Esophagus squamous epithelium (tissue), 5 donors: ENCODE results near the gene DACT2. TPM values are rescaled to one million over a fixed set of nuclear protein-coding genes. Genes with fewer than 3 reads are reported as not detected.

ENCODE experiments used
- DNase-seq: peaks from one replicate; lab custom pipeline; 2025; lab: John Stamatoyannopoulos, UW
- H3K27ac ChIP-seq, 4 donors: fragments of 200-600 bp; sonication (generic); one replicate each; pipeline ENCODE4 v1.5.1; 2016 to 2019; ENCODE audit warnings: mild to moderate bottlenecking in 1 of 4
- H3K27me3 ChIP-seq, 4 donors: fragments of 200-600 bp; sonication (generic); 1 replicate in 3 of 4; 2 replicates in 1 of 4; pipeline versions ENCODE4 v1.5.1 to v1.6.0; 2017 to 2021; ENCODE audit warnings: antibody characterized with exemption in 1 of 4
- H3K36me3 ChIP-seq, 3 donors: fragments of 200-600 bp; sonication (generic); one replicate each; pipeline ENCODE4 v1.5.1; 2016 to 2019
- H3K4me1 ChIP-seq, 3 donors: fragments of 200-600 bp; sonication (generic); one replicate each; pipeline ENCODE4 v1.5.1; 2017 to 2019
- H3K4me3 ChIP-seq, 4 donors: fragments of 200-600 bp; sonication (generic); 1 replicate in 3 of 4; 2 replicates in 1 of 4; pipeline ENCODE4 v1.5.1; 2016 to 2019; ENCODE audit warnings: mild to moderate bottlenecking in 2 of 4, moderate library complexity in 1 of 4
- H3K9me3 ChIP-seq, 3 donors: fragments of 200-600 bp; sonication (generic); one replicate each; pipeline ENCODE4 v1.5.1; 2016 to 2019
- POLR2A ChIP-seq, 4 donors: fragments of 450-650 bp; IDR thresholded peaks; one replicate each; pipeline ENCODE4 v1.6.1; 2017; ENCODE audit warnings: antibody characterized with exemption in 4 of 4, mild to moderate bottlenecking in 4 of 4, moderate library complexity in 3 of 4
- WGBS, 2 donors: methylation state at CpG; one replicate each; pipeline ENCODE4 v1.1.5; 2018; 5-methylcytosine and 5-hydroxymethylcytosine counted together
- intact Hi-C: fragments of 100-400 bp; cut with DNase I; formaldehyde crosslinking; loops from one replicate; pipeline ENCODE4 v1.15.0; 2022
- total RNA-seq, 4 donors: library from RNA; depleted of rRNA; stranded (reverse); fragments of >200 nt; gene quantifications; one replicate each; pipeline ENCODE4 v1.1.0, GENCODE V29; 2016
- TF ChIP-seq, protein P1 (sequence below), 6 experiments: fragments of 450-650 bp in 4 of 6; fragments of 200-600 bp in 2 of 6; sonication (generic) in 2 of 6; IDR thresholded peaks; one replicate each; pipeline ENCODE4 v1.5.1; 2016 to 2019; ENCODE audit warnings: antibody characterized with exemption in 6 of 6, mild to moderate bottlenecking in 4 of 6, moderate library complexity in 4 of 6
- donor health status: DM: yes; HTN: yes; CAD: no.

The DACT2 gene
- total RNA-seq, 4 donors from 2014 or later: 0.57 to 2.8 (median 1.9) TPM

DNA sequence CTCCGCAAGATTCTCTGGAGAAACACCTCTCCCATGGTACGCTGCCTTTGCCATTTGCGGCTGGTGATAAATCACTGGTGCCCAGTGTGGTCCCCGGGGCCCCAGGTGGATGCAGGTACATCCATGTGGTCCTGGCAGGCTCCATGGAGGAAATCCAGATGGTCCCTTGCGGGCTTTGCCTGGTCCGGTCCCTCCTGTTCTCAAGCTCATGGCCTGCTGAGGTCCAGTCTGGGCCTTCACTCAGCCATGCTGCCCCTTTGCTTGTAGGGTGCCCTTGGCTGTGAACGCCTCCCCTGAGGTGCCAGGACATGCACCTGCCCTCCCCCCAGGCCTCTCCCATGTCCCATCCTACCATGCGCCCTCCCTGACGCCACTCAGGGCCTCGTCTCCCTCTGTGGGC lies 21.2 kb upstream of the DACT2 start:
- peaks cover 10 to 44% (median 12%) of the 10 kb centered on the region in 3 donors for H3K4me1 ChIP-seq
- TF ChIP-seq POLR2A (IDR thresholded peaks at IDR 0.05): no peak
- TF ChIP-seq, protein P1, sequence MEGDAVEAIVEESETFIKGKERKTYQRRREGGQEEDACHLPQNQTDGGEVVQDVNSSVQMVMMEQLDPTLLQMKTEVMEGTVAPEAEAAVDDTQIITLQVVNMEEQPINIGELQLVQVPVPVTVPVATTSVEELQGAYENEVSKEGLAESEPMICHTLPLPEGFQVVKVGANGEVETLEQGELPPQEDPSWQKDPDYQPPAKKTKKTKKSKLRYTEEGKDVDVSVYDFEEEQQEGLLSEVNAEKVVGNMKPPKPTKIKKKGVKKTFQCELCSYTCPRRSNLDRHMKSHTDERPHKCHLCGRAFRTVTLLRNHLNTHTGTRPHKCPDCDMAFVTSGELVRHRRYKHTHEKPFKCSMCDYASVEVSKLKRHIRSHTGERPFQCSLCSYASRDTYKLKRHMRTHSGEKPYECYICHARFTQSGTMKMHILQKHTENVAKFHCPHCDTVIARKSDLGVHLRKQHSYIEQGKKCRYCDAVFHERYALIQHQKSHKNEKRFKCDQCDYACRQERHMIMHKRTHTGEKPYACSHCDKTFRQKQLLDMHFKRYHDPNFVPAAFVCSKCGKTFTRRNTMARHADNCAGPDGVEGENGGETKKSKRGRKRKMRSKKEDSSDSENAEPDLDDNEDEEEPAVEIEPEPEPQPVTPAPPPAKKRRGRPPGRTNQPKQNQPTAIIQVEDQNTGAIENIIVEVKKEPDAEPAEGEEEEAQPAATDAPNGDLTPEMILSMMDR (IDR thresholded peaks at IDR 0.05): no peak
- no peak overlapping the region for H3K27ac ChIP-seq
- no peak for DNase-seq
- H3K9me3 ChIP-seq: no peaks in the 10 kb centered on the region
- no peaks in the 10 kb centered on the region for H3K36me3 ChIP-seq
- intact Hi-C loops: no loop called here
- 85 to 100% methylated on average over 1 to 8 of the region's 10 CpGs for WGBS, 2 donors
- peaks cover 0 to 9% (median 0%) of the 10 kb centered on the region in 4 donors for H3K27me3 ChIP-seq
- H3K4me3 ChIP-seq: no peak overlapping the region

DNA sequence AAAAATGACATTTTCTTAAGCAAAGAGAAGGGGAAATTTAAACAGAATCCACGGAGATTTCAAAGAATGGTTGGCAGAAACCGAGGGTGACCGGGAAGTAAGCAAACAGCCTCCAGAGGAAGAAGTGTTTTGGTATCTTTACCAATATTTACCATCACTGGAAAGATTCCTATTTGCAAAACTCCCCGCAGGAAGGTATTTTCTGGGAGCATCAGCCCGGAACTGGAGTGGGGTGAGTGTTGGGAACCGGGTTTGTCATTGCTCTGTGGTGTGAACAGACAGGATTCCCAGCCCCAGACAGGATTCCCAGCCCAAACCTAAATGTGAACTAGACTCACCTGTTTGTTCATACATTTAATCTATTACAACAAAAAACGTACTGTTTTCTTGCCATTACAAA lies 19.2 kb upstream of the DACT2 start:
- intact Hi-C loops: no loop called here
- TF ChIP-seq POLR2A (IDR thresholded peaks at IDR 0.05): no peak
- TF ChIP-seq, protein P1 (IDR thresholded peaks at IDR 0.05): no peak
- no peak for DNase-seq
- WGBS, 2 donors: 56 to 79% methylated on average over 7 of the region's 7 CpGs
- no peaks in the 10 kb centered on the region for H3K36me3 ChIP-seq
- H3K4me3 ChIP-seq: no peak overlapping the region
- no peak overlapping the region for H3K27ac ChIP-seq
- H3K27me3 ChIP-seq: no peaks in the 10 kb centered on the region
- peaks cover 10 to 43% (median 18%) of the 10 kb centered on the region in 3 donors for H3K4me1 ChIP-seq
- H3K9me3 ChIP-seq: no peaks in the 10 kb centered on the region

DNA sequence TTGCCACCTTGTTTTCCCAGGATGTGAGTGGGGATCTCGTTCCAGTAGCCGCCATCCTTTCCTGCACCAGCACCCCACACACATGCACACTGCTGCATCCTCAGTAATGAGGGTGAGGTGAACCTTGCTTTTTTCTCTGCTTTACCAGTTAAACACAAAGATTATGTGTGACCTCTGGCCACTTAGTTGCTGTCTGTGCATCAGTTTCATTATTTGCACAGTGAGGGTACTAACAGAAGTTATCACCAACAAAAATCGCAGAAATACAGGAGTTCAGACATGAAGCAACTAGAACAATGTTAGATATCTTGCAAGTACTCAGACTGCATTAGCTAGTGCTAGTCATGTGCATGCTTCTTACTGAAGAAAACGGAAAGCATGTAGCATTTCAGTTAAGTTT lies 17.4 kb upstream of the DACT2 start:
- 38 to 60% methylated on average over 3 to 4 of the region's 4 CpGs for WGBS, 2 donors
- Histone ChIP-seq H3K27ac (no peak overlapping the region), H3K4me3 (no peak overlapping the region), H3K9me3 (no peaks in the 10 kb centered on the region), H3K27me3 (peaks cover 0 to under 1% (median 0%) of the 10 kb centered on the region in 4 donors), H3K36me3 (no peaks in the 10 kb centered on the region), H3K4me1 (peaks cover 0 to 30% (median 6%) of the 10 kb centered on the region in 3 donors)
- intact Hi-C loops: no loop called here
- TF ChIP-seq, protein P1 (IDR thresholded peaks at IDR 0.05): no peak
- TF ChIP-seq POLR2A (IDR thresholded peaks at IDR 0.05): no peak
- no peak for DNase-seq

DNA sequence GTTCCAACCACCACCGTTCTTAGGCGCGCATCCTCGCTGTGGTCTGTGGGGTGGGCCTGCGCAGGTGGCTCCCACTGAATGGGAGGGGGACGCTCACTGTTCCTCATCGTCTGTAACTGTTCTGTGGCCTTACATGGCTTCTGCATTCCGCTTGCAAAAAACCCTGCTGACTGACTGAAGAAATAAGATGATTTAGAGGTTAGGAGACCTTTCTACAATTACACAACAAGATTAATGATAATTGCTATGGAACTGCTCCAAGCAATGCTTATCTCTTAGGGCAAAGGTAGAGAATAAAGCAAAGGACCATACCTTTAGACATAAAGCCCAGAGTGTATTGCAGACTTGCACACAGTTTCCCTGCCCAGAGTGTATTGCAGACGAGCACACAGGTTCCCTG lies 14.4 kb upstream of the DACT2 start:
- Histone ChIP-seq H3K9me3 (no peaks in the 10 kb centered on the region), H3K4me3 (no peak overlapping the region), H3K36me3 (no peaks in the 10 kb centered on the region), H3K27me3 (peaks cover 0 to 9% (median 0%) of the 10 kb centered on the region in 4 donors), H3K4me1 (peaks cover 0 to 20% (median 6%) of the 10 kb centered on the region in 3 donors), H3K27ac (no peak overlapping the region)
- TF ChIP-seq, protein P1 (IDR thresholded peaks at IDR 0.05): no peak
- no peak for TF ChIP-seq POLR2A (IDR thresholded peaks at IDR 0.05)
- DNase-seq: no peak
- WGBS, 2 donors: 78 to 92% methylated on average over 8 to 9 of the region's 9 CpGs
- intact Hi-C loops: no loop called here

DNA sequence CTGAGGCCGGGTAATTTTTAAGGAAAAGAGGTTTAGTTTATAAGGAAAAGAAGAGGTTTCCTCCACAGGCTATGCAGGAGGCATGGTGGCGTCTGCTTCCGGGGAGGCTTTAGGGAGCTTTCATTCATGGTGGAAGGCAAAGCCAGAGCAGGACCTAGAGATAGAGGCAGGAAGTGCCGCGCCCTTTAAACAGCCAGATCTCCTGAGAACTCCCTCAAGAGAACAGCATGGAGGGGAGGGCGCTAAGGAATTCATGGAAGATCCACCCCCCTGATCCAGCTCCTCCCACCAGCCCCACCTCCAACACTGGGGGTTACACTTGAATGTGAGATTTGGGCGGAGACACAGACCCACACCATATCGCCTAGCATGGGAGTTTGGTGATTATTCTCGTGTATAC lies 13.9 kb upstream of the DACT2 start:
- DNase-seq: no peak
- peaks cover 0 to 20% (median 6%) of the 10 kb centered on the region in 3 donors for H3K4me1 ChIP-seq
- H3K27ac ChIP-seq: no peak overlapping the region
- no peak overlapping the region for H3K4me3 ChIP-seq
- 75 to 80% methylated on average over 9 of the region's 9 CpGs for WGBS, 2 donors
- intact Hi-C loops: no loop called here
- no peaks in the 10 kb centered on the region for H3K36me3 ChIP-seq
- TF ChIP-seq, protein P1 (IDR thresholded peaks at IDR 0.05): no peak
- TF ChIP-seq POLR2A (IDR thresholded peaks at IDR 0.05): no peak
- no peaks in the 10 kb centered on the region for H3K9me3 ChIP-seq
- peaks cover 0 to 12% (median 0%) of the 10 kb centered on the region in 4 donors for H3K27me3 ChIP-seq
